Mucosa of descending colon (tissue), 3 donors: ENCODE data around the gene MEA1. TPM values are rescaled to one million over a fixed set of nuclear protein-coding genes. Genes with fewer than 3 reads are reported as not detected.
A peak's percentile ranks its signal among the peaks of the same experiment; 100 is the strongest.

Experiments used
- ATAC-seq: fragments of 200-7000 bp; cut with Tn5 transposase; one replicate; pipeline ENCODE4 v1.9.1; 2020; ENCODE audit warnings: mild to moderate bottlenecking, moderate library complexity
- DNase-seq, 3 donors: peaks; one replicate each; pipeline ENCODE4 v3.0.0-alpha.2; 2020
- H3K36me3 ChIP-seq: fragments of 200-600 bp; one replicate; pipeline ENCODE4 v1.8.0; 2021; ENCODE audit warnings: low read depth, mild to moderate bottlenecking
- H3K4me1 ChIP-seq: fragments of 200-600 bp; one replicate; pipeline ENCODE4 v1.8.0; 2021; ENCODE audit warnings: low read depth, mild to moderate bottlenecking
- H3K4me3 ChIP-seq: fragments of 200-600 bp; one replicate; pipeline ENCODE4 v1.8.0; 2021; ENCODE audit warnings: mild to moderate bottlenecking
- H3K9me3 ChIP-seq: fragments of 200-600 bp; one replicate; pipeline ENCODE4 v1.8.0; 2021; ENCODE audit warnings: mild to moderate bottlenecking
- intact Hi-C, 2 donors: fragments of 100-400 bp; cut with DNase I in 1 of 2; cut with micrococcal nuclease in 1 of 2; formaldehyde crosslinking; loops; one replicate each; pipeline versions ENCODE4 v1.11.0 to v1.11.1; 2022; cut with DNase I, micrococcal nuclease
- total RNA-seq, 3 donors: library from RNA; stranded (reverse); fragmentation: NEBNext Ultra II Directional in 2 of 3; extraction: Animal tissue kit (Norgen Biotek cat#: 25700) in 2 of 3; gene quantifications; one replicate each; pipeline versions ENCODE4 v1.2.1 to v1.2.4, GENCODE V29; 2021 to 2023
- TF ChIP-seq, protein P1 (sequence below): fragments of 200-600 bp; IDR thresholded peaks from one replicate; pipeline ENCODE4 v1.8.0; 2022; ENCODE audit warnings: antibody characterized with exemption, mild to moderate bottlenecking
- donor health status: DM: no; HTN: no; CAD: no; lungs with moderate emphysema.
- donor health status: DM: no; HTN: no; CAD: no.
- donor health status: DM: no; HTN: yes; CAD: no.

Gene MEA1
- total RNA-seq, 3 donors from 2014 or later, result 38.0 to 47.4 (median 39.1) TPM

DNA sequence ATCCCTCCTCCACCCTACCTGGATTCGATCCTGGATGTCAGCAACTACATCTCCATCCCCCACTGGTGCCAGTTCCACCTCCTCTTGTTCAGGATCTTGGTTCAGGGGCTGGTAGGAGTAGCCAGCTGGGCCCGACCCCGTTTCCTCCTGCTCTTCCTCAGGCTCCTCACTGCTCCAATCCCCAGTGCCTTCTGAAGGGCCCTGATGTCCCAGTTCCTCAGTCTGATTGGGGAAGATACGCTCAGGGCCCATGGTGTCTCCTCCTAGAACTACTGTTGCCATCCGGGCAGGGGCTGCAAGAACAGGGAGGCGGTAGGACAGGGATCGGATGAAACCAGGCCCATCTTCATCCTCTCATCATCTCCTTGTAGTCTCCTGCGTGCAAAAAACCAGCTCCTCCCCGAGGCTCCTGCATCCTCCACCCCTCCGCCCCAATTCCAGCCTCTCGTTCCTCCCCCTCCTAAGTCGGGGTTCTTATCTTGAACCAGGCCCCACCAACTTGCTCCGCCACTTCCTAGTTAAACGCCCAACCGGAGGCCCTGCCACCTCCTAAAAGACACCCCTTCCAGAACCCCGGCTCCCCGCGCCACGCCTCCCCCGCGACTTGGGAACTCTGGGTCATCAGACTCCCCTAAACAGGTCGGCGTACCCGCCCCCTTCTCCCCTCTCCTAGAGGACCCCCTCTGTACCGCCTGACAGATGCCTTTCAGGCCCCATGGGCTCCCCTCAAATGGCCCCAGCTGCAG, 476 bp downstream of the MEA1 start:
- H3K9me3 ChIP-seq, result no peaks in the 10 kb centered on the region
- peak overlapping the region; percentile 31 for H3K4me3 ChIP-seq
- TF ChIP-seq, protein P1, sequence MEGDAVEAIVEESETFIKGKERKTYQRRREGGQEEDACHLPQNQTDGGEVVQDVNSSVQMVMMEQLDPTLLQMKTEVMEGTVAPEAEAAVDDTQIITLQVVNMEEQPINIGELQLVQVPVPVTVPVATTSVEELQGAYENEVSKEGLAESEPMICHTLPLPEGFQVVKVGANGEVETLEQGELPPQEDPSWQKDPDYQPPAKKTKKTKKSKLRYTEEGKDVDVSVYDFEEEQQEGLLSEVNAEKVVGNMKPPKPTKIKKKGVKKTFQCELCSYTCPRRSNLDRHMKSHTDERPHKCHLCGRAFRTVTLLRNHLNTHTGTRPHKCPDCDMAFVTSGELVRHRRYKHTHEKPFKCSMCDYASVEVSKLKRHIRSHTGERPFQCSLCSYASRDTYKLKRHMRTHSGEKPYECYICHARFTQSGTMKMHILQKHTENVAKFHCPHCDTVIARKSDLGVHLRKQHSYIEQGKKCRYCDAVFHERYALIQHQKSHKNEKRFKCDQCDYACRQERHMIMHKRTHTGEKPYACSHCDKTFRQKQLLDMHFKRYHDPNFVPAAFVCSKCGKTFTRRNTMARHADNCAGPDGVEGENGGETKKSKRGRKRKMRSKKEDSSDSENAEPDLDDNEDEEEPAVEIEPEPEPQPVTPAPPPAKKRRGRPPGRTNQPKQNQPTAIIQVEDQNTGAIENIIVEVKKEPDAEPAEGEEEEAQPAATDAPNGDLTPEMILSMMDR, result no peak
- ATAC-seq (no peak), DNase-seq (peak in 1 of 3 donors; percentile 28)
- peaks cover 4% of the 10 kb centered on the region for H3K36me3 ChIP-seq
- H3K4me1 ChIP-seq, result peaks cover 29% of the 10 kb centered on the region
- intact Hi-C loops, result no loop called here

DNA sequence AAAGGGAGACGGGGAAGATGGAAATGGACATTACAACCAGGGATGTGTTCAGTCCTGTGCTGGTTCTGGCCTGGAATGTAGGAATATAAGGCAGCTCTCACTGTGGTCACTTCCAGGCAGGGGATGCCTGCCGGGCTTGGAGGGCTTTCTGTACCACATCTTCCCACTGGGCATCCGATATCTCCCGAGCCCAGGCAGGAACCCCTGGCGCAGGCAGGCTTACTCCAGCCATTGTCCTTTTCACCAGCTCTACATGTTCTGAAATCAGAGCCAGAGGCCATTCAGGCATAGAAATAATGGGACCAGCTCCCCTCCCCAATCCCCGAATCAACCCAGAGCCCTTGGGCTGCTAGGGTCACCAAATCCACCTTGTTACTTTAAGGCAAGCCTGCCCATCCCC, 1.4 kb downstream of the MEA1 start:
- intact Hi-C loops, result no loop called here
- peaks cover 29% of the 10 kb centered on the region for H3K4me1 ChIP-seq
- H3K4me3 ChIP-seq, result no peak overlapping the region
- TF ChIP-seq, protein P1, result no peak
- DNase-seq (no peak), ATAC-seq (no peak)
- H3K9me3 ChIP-seq, result no peaks in the 10 kb centered on the region
- H3K36me3 ChIP-seq, result peaks cover 14% of the 10 kb centered on the region

DNA sequence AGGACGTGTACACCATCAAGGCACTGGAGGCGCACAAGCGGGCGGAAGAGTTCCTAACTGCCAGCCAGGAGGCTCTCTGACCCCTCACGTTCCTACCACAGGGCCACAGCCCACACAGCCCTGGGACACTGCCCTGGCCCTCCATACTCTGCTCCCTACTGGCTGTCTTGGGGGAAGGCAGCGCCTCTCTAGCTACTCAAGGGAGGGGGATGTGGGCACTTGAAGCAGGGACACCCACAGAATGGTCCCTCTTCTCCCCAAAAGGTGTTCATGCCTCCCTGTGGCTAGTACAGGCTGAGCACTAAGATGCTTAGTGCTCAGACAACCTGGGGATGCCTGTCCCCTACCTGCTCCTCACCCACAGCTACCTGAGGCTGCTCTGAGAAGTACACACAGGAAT, 2.5 kb downstream of the MEA1 start:
- TF ChIP-seq, protein P1, result no peak
- ATAC-seq (no peak), DNase-seq (no peak)
- Histone ChIP-seq H3K4me1 (peaks cover 22% of the 10 kb centered on the region), H3K9me3 (no peaks in the 10 kb centered on the region), H3K36me3 (peaks cover 15% of the 10 kb centered on the region), H3K4me3 (no peak overlapping the region)
- intact Hi-C loops, result no loop called here

DNA sequence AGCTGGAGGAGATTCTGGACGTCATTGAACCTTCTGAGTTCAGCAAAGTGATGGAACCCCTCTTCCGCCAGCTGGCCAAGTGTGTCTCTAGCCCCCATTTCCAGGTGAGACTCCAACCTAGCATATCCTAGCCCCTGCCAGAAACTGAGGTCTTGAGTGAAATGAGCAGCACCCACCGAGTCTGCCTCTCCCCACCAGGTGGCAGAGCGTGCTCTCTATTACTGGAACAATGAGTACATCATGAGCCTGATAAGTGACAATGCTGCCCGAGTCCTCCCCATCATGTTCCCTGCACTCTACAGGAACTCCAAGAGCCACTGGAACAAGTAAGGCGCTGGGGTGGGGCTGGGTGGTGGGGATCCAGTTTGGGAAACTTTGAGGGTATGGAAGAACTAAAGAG, 4.6 kb downstream of the MEA1 start:
- Histone ChIP-seq H3K4me1 (peaks cover 10% of the 10 kb centered on the region), H3K36me3 (peaks cover 15% of the 10 kb centered on the region), H3K9me3 (no peaks in the 10 kb centered on the region), H3K4me3 (no peak overlapping the region)
- peak in 1 of 3 donors; percentile 62 for DNase-seq
- ATAC-seq, result no peak
- intact Hi-C loops, result no loop called here
- TF ChIP-seq, protein P1, result no peak

DNA sequence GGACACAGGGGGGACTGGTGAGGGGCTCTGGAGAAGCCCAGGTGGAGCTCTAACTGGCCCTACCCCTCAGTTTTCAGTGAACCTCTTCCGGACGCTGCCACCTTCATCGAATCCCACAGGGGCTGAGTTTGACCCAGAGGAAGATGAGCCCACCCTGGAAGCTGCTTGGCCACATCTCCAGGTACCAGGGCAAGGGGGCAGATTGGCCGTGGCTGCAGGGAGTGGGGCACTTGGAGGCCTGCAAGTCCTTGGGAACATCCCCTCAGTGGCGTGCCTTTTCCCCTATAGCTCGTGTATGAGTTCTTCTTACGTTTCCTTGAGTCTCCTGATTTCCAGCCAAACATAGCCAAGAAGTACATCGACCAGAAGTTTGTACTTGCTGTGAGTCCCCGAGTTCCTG, 6.6 kb downstream of the MEA1 start:
- TF ChIP-seq, protein P1, result no peak
- Histone ChIP-seq H3K9me3 (no peaks in the 10 kb centered on the region), H3K4me3 (no peak overlapping the region), H3K4me1 (no peaks in the 10 kb centered on the region), H3K36me3 (peaks cover 11% of the 10 kb centered on the region)
- no peak for DNase-seq
- intact Hi-C loops, result no loop called here
- no peak for ATAC-seq
